ENCODE data around the gene LATS2. TPM values are rescaled to one million over a fixed set of nuclear protein-coding genes. Genes with fewer than 3 reads are reported as not detected.

LATS2 gene
- total RNA-seq, 2 donors from 2014 or later = 3.7 to 11.3 TPM

DNA sequence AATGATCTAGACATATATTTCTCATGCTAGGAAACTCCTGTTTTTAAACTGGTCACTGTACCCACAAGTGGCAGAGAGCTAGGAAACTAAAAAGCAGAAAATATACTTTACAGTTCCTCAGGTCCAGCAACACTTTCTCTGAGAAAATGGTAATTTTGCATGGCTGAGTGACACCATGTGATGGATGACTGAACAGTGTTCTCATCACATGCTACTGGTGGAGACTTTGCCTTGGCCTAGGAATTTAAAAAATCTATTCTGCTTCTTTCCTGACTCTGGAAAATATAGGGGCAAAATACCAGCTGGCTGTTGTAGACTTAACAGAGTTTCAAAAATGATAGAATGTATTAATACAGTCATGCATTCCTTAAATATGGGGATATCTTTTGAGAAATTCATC is 50.0 kb downstream of the LATS2 start:
- no peaks in the 10 kb centered on the region for H3K27me3 ChIP-seq
- DNase-seq = no peak
- TF ChIP-seq, protein P1, sequence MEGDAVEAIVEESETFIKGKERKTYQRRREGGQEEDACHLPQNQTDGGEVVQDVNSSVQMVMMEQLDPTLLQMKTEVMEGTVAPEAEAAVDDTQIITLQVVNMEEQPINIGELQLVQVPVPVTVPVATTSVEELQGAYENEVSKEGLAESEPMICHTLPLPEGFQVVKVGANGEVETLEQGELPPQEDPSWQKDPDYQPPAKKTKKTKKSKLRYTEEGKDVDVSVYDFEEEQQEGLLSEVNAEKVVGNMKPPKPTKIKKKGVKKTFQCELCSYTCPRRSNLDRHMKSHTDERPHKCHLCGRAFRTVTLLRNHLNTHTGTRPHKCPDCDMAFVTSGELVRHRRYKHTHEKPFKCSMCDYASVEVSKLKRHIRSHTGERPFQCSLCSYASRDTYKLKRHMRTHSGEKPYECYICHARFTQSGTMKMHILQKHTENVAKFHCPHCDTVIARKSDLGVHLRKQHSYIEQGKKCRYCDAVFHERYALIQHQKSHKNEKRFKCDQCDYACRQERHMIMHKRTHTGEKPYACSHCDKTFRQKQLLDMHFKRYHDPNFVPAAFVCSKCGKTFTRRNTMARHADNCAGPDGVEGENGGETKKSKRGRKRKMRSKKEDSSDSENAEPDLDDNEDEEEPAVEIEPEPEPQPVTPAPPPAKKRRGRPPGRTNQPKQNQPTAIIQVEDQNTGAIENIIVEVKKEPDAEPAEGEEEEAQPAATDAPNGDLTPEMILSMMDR (IDR thresholded peaks at IDR 0.05) = no peak
- H3K9ac ChIP-seq (ENCODE audit: low read depth in 2 of 2, low read length in 2 of 2) = no peak overlapping the region
- no peak overlapping the region for H3K4me3 ChIP-seq
- H3K4me1 ChIP-seq = no peaks in the 10 kb centered on the region
- no peak overlapping the region for H3K27ac ChIP-seq
- no peaks in the 10 kb centered on the region for H3K36me3 ChIP-seq
- intact Hi-C loops (cut with DNase I) = no loop called here
- H3K9me3 ChIP-seq = no peaks in the 10 kb centered on the region

DNA sequence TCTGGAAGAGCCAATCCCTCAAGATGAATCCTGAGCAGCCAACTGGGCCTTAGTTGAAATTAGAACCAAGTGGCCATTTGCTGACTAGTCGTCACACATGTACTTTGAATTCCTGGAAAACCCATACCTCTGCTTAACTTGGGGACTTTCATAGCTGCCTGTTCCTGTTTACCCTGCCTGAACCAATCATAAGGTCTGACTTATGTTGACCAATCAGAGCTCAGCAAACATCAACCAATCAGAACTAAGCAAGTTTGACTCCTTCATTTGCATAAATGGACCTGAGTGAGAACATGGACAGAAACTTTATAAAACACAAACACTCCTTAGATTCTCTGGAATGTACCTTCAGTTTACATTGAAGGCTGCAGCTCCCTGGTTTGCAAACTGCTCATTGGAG is 50.8 kb downstream of the LATS2 start:
- Histone ChIP-seq H3K4me3 (no peak overlapping the region), H3K36me3 (no peaks in the 10 kb centered on the region), H3K27ac (no peak overlapping the region), H3K9me3 (no peaks in the 10 kb centered on the region), H3K4me1 (no peaks in the 10 kb centered on the region), H3K9ac (ENCODE audit: low read depth in 2 of 2, low read length in 2 of 2) (no peak overlapping the region), H3K27me3 (no peaks in the 10 kb centered on the region)
- DNase-seq = no peak
- TF ChIP-seq, protein P1 (IDR thresholded peaks at IDR 0.05) = no peak
- intact Hi-C loops (cut with DNase I) = no loop called here

GRCh38 chr13:21009036-21009435 is 52.4 kb downstream of the LATS2 start:
- Histone ChIP-seq H3K27me3 (no peaks in the 10 kb centered on the region), H3K4me1 (no peaks in the 10 kb centered on the region)
- no peak for DNase-seq

GRCh38 chr13:21008026-21008425 is 53.4 kb downstream of the LATS2 start:
- no peaks in the 10 kb centered on the region for H3K4me1 ChIP-seq
- intact Hi-C loops (cut with DNase I) = no loop called here
- no peak overlapping the region for H3K27ac ChIP-seq

More at GRCh38 chr13:21009036-21009435, 52.4 kb downstream of the LATS2 start:
- TF ChIP-seq, protein P1 (IDR thresholded peaks at IDR 0.05) = no peak
- Histone ChIP-seq H3K27ac (no peak overlapping the region), H3K4me3 (no peak overlapping the region), H3K9me3 (no peaks in the 10 kb centered on the region), H3K36me3 (no peaks in the 10 kb centered on the region), H3K9ac (ENCODE audit: low read depth in 2 of 2, low read length in 2 of 2) (no peak overlapping the region)
- intact Hi-C loops (cut with DNase I) = no loop called here

GRCh38 chr13:21006141-21007005 is 55.0 kb downstream of the LATS2 start:
- Histone ChIP-seq H3K27me3 (no peaks in the 10 kb centered on the region), H3K9me3 (no peaks in the 10 kb centered on the region), H3K36me3 (no peaks in the 10 kb centered on the region), H3K4me1 (no peaks in the 10 kb centered on the region), H3K4me3 (no peak overlapping the region), H3K9ac (ENCODE audit: low read depth in 2 of 2, low read length in 2 of 2) (no peak overlapping the region), H3K27ac (no peak overlapping the region)
- intact Hi-C loops (cut with DNase I) = no loop called here
- TF ChIP-seq, protein P1 (IDR thresholded peaks at IDR 0.05) = no peak
- DNase-seq = no peak

More at GRCh38 chr13:21008026-21008425, 53.4 kb downstream of the LATS2 start:
- TF ChIP-seq, protein P1 (IDR thresholded peaks at IDR 0.05) = no peak
- no peak for DNase-seq
- no peaks in the 10 kb centered on the region for H3K9me3 ChIP-seq
- H3K4me3 ChIP-seq = no peak overlapping the region
- no peaks in the 10 kb centered on the region for H3K27me3 ChIP-seq
- no peak overlapping the region for H3K9ac ChIP-seq (ENCODE audit: low read depth in 2 of 2, low read length in 2 of 2)
- no peaks in the 10 kb centered on the region for H3K36me3 ChIP-seq
